Common myeloid progenitor, CD34-positive (primary cell): ENCODE results near the gene C1orf226.

ENCODE experiments used
- CTCF ChIA-PET: fragments of 350-600 bp; sonication (Branson Sonifier 250); formaldehyde crosslinking; loops from one replicate; lab custom pipeline; 2021; ENCODE audit warnings: antibody characterized with exemption; lab: Charles Lee
- POLR2A ChIA-PET: fragments of 350-600 bp; sonication (Branson Sonifier 250); formaldehyde crosslinking; loops from one replicate; lab custom pipeline; 2021; ENCODE audit warnings: antibody characterized with exemption; lab: Charles Lee
- DNase-seq, 3 donors: peaks; one replicate each; pipeline versions ENCODE4 v3.0.0 to v3.0.0-alpha.2; 2013
- H3K27ac ChIP-seq, 2 experiments: 1 replicate in 1 of 2; 2 replicates in 1 of 2; pipeline ENCODE4 v1.7.0; 2013; ENCODE audit warnings: inconsistent platforms in 2 of 2, low read length in 2 of 2, mild to moderate bottlenecking in 2 of 2, low read depth in 1 of 2, moderate library complexity in 1 of 2; ENCODE audit not compliant: severe bottlenecking in 2 of 2, insufficient read depth in 1 of 2, poor library complexity in 1 of 2
- H3K27me3 ChIP-seq, 5 experiments: replicated peaks in 2 of 5; 1 replicate in 3 of 5; 2 replicates in 2 of 5; pipeline versions ENCODE4 v1.6.1 to v1.7.0; 2013; ENCODE audit warnings: low read length in 4 of 5, mild to moderate bottlenecking in 2 of 5, moderate library complexity in 2 of 5, inconsistent platforms in 1 of 5; ENCODE audit not compliant: insufficient read depth in 5 of 5, control insufficient read depth in 4 of 5
- H3K36me3 ChIP-seq, 4 experiments: 1 replicate in 2 of 4; 2 replicates in 2 of 4; pipeline versions ENCODE4 v1.6.1 to v1.7.0; 2013; ENCODE audit warnings: low read length in 3 of 4, control low read depth in 1 of 4, mild to moderate bottlenecking in 1 of 4; ENCODE audit not compliant: control insufficient read depth in 4 of 4, insufficient read depth in 4 of 4
- H3K4me1 ChIP-seq, 4 experiments: 1 replicate in 3 of 4; 2 replicates in 1 of 4; pipeline versions ENCODE4 v1.6.1 to v1.7.1; 2013; ENCODE audit warnings: low read length in 3 of 4, mild to moderate bottlenecking in 3 of 4, control low read depth in 1 of 4, inconsistent platforms in 1 of 4, moderate library complexity in 1 of 4; ENCODE audit not compliant: control insufficient read depth in 4 of 4, insufficient read depth in 4 of 4; ENCODE audit errors: control extremely low read depth in 1 of 4
- H3K4me3 ChIP-seq, 7 experiments: 1 replicate in 4 of 7; 2 replicates in 3 of 7; pipeline versions ENCODE4 v1.5.1 to v1.7.0; 2013; ENCODE audit warnings: mild to moderate bottlenecking in 7 of 7, low read length in 6 of 7, moderate library complexity in 6 of 7, inconsistent platforms in 2 of 7, low read depth in 2 of 7, control low read depth in 1 of 7; ENCODE audit not compliant: insufficient read depth in 4 of 7, control insufficient read depth in 1 of 7; ENCODE audit errors: extremely low read depth in 1 of 7
- H3K9me3 ChIP-seq, 5 experiments: 1 replicate in 4 of 5; 2 replicates in 1 of 5; pipeline versions ENCODE4 v1.6.1 to v1.7.1; 2013; ENCODE audit warnings: low read length in 4 of 5, mild to moderate bottlenecking in 2 of 5, inconsistent platforms in 1 of 5, low read depth in 1 of 5, moderate library complexity in 1 of 5; ENCODE audit not compliant: control insufficient read depth in 4 of 5, insufficient read depth in 2 of 5; ENCODE audit errors: control extremely low read depth in 1 of 5
- WGBS: methylation state at CpG from one replicate; pipeline ENCODE4 v1.1.5; 2013; ENCODE audit not compliant: insufficient coverage; 5-methylcytosine and 5-hydroxymethylcytosine counted together

The C1orf226 gene

DNA sequence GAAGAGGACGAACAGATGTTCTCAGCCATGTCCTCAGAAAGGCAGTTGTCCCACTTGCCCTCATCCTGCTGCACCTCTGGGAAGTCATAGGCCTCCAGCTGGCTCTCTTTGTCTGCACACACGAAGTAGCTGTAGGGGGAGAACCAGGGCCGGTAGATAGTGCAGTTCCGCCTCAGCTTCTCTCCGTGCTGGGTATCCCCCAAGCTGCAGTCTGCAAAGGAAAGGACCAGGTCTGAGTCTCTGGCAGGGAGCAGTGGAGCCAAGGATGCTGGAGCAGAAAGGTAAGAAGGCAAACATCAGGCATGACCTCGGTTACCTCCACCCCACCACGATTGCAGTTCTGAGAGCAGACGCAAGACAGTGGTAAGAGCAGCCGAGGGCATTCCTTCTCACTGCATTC lies 7.1 kb upstream of the C1orf226 start:
- Histone ChIP-seq H3K36me3 (no peaks in the 10 kb centered on the region), H3K27ac (no peak overlapping the region), H3K4me3 (no peak overlapping the region), H3K4me1 (peaks cover 0 to 17% (median 10%) of the 10 kb centered on the region in 4 experiments), H3K9me3 (no peaks in the 10 kb centered on the region), H3K27me3 (no peaks in the 10 kb centered on the region)
- POLR2A ChIA-PET = no interaction called here
- CTCF ChIA-PET = interaction anchor here (1.0 to 3.0 kb wide), 4 partner anchors 8 to 17 kb away, joined by 3 to 11 read pairs (median 4); no protein-coding TSS in a partner anchor
- 91% methylated on average over 9 of the region's 9 CpGs for WGBS
- no peak for DNase-seq

DNA sequence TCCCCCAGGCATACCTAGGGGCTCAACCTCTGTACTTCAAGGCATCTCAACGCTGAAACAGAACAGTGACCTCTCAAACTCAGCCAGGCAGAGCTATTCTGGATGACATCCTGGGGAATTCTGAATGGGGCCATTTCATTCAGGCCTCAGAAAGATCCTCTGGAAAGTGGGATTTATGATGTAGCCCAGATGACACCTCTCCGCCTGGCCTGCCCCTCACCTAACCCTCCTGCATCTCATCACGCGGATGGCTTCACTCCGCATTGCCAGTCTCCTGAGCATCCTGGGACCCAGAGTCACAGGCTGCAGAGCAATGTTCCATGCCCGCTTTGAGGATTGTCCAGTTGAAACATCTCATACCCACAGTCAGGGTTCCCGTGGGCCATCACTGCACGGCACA lies 6.1 kb upstream of the C1orf226 start:
- Histone ChIP-seq H3K27me3 (no peaks in the 10 kb centered on the region), H3K27ac (no peak overlapping the region), H3K36me3 (no peaks in the 10 kb centered on the region), H3K4me1 (peaks cover 0 to 17% (median 10%) of the 10 kb centered on the region in 4 experiments), H3K9me3 (no peaks in the 10 kb centered on the region), H3K4me3 (no peak overlapping the region)
- WGBS = 82% methylated on average over 8 of the region's 8 CpGs
- ChIA-PET POLR2A (no interaction called here), CTCF (interaction anchor here (0.7 to 1.4 kb wide), 3 partner anchors 10 to 16 kb away, joined by 3 to 5 read pairs (median 3); no protein-coding TSS in a partner anchor)
- DNase-seq = no peak

DNA sequence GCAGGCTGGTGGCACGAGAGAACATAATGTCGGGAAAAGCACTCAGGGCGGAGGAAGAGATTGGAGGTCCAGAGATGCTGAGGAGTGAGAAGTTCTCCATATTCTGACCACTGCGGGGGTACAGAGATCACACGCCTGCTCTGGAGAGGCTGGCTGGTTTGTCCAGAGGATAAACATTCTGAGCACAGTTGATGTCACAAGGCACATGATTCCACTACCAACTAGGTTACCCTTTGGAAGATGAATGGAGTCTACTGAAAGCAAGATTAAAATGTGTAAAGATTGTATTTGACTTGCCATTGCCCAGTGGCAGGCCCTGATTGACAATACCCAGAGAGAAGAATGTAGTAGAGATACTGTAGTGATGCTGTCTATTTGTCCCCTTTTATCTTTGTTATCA lies 4.8 kb upstream of the C1orf226 start, which contains the start of gene SPATA46:
TSS of gene SPATA46 (minus strand) at position 164 of the 400 bp plus-strand sequence. CDS start at position 100, 64 bp downstream.
- ChIA-PET CTCF (interaction anchor here (1.4 kb wide), 1 partner anchor 17 kb away, joined by 5 read pairs; no protein-coding TSS in a partner anchor), POLR2A (no interaction called here)
- Histone ChIP-seq H3K27me3 (no peaks in the 10 kb centered on the region), H3K36me3 (no peaks in the 10 kb centered on the region), H3K9me3 (no peaks in the 10 kb centered on the region), H3K4me1 (peaks cover 0 to 17% (median 10%) of the 10 kb centered on the region in 4 experiments), H3K4me3 (no peak within 1 kb of the TSS), H3K27ac (no peak within 1 kb of the TSS)
- 96% methylated on average over 5 of the region's 5 CpGs for WGBS
- DNase-seq = no peak

DNA sequence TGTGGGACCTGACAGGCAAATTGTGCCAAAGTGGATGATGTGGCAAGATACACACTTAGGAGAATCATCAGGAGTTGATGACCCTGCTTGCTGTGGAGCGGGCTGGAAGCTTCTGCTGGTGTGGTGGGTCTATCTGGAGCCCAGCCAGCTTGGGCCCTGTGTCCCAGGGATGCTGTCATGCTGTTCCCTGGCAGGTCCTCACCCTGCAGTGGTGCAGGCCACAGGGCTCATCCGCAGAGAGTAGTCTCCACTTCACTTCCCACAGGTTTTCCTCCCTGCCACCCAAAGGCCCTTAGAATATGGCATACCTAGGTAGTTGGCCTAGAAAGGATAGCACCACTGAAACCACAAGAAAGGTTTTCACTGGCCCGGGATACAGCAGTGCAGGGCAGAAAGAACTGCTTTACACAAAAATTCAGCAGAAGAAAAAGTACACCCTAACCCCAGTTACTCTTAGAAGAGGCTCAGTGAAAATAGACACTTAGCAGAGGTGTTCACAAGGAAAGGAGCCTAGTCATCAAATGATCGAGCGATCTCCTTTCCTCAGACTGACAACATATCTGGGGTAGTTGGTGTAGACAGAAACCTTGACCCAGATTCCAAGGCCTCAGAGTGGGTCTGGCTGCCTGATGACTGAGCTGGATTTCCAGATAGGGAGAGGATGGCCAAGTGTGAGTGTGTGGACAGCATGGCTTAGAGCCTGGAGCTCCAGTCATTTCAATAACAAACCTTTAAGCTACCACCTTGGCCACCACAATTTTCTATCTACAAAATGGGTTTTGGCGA lies 1.3 kb upstream of the C1orf226 start:
- no peak overlapping the region for H3K27ac ChIP-seq
- H3K36me3 ChIP-seq = no peaks in the 10 kb centered on the region
- ChIA-PET POLR2A (no interaction called here), CTCF (interaction anchor here (0.8 to 2.2 kb wide), 6 partner anchors 9 to 36 kb away, joined by 3 to 9 read pairs (median 4); no protein-coding TSS in a partner anchor)
- no peak overlapping the region for H3K4me3 ChIP-seq
- 80% methylated on average over 5 of the region's 6 CpGs for WGBS
- no peaks in the 10 kb centered on the region for H3K4me1 ChIP-seq
- H3K9me3 ChIP-seq = no peaks in the 10 kb centered on the region
- no peak for DNase-seq
- no peaks in the 10 kb centered on the region for H3K27me3 ChIP-seq

DNA sequence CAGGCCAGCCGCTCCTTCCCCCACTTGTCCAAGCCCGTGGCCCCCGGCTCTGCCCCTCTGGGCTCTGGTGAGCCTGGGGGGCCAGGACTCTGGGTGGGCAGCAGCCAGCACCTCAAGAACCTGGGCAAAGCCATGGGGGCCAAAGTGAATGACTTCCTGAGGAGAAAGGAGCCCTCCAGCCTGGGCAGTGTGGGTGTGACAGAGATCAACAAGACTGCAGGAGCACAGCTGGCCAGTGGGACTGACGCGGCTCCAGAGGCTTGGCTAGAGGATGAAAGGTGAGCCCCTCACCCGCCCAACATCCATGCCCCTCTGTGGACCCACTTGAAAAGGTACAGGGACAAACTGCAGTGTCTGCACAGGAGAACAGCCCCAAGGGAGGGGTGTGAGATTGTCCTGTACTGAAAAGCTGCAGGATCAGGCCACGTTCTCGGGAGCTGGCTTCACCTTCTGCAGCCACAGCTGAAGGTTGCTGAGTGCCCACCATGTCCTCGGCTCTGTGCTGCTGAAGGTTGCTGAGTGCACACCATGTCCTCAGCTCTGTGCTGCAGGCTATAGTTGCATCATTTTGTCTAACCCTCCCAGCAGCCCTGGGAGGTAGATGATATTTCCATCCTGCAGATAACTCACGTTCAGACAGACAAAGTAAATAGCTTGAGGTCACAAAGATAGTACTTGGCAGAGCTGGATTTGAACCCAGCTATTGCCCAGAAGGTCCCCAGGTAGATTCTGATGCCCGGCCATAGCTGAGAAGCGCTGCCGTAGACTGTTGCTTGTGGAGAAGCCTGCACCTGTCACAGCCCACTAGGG lies 618 bp downstream of the C1orf226 start:
- no peaks in the 10 kb centered on the region for H3K36me3 ChIP-seq
- no peak overlapping the region for H3K27ac ChIP-seq
- DNase-seq = no peak
- ChIA-PET POLR2A (no interaction called here), CTCF (interaction anchor here (1.0 to 2.0 kb wide), 4 partner anchors 8 to 25 kb away, joined by 3 to 5 read pairs (median 4); no protein-coding TSS in a partner anchor)
- H3K4me1 ChIP-seq = peaks cover 0 to 4% (median 0%) of the 10 kb centered on the region in 4 experiments
- H3K9me3 ChIP-seq = no peaks in the 10 kb centered on the region
- 95% methylated on average over 8 of the region's 13 CpGs for WGBS
- H3K4me3 ChIP-seq = no peak overlapping the region
- peaks cover 0 to 3% (median 0%) of the 10 kb centered on the region in 5 experiments for H3K27me3 ChIP-seq

DNA sequence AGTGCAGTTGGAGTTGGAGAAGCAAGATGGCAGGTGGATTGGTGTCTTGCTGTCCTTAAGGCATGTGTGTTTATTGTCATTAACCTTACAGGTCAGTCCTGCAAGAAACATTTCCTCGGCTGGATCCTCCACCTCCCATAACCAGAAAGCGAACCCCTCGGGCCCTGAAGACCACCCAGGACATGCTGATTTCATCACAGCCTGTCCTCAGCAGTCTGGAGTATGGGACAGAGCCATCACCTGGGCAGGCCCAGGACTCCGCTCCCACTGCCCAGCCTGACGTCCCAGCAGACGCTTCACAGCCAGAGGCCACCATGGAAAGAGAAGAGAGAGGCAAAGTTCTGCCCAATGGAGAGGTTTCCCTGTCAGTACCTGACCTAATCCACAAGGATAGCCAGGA lies 1.6 kb downstream of the C1orf226 start:
- 100% methylated on average over 4 of the region's 6 CpGs for WGBS
- Histone ChIP-seq H3K36me3 (no peaks in the 10 kb centered on the region), H3K27ac (no peak overlapping the region), H3K4me1 (peaks cover 0 to 6% (median 0%) of the 10 kb centered on the region in 4 experiments), H3K4me3 (no peak overlapping the region), H3K27me3 (peaks cover 0 to 3% (median 0%) of the 10 kb centered on the region in 5 experiments), H3K9me3 (no peaks in the 10 kb centered on the region)
- no peak for DNase-seq
- ChIA-PET CTCF (interaction anchor here (1.7 to 2.0 kb wide), 2 partner anchors 9 to 26 kb away, joined by 4 to 5 read pairs; no protein-coding TSS in a partner anchor), POLR2A (no interaction called here)
